ENCODE results near the gene HOXB7.

DNA sequence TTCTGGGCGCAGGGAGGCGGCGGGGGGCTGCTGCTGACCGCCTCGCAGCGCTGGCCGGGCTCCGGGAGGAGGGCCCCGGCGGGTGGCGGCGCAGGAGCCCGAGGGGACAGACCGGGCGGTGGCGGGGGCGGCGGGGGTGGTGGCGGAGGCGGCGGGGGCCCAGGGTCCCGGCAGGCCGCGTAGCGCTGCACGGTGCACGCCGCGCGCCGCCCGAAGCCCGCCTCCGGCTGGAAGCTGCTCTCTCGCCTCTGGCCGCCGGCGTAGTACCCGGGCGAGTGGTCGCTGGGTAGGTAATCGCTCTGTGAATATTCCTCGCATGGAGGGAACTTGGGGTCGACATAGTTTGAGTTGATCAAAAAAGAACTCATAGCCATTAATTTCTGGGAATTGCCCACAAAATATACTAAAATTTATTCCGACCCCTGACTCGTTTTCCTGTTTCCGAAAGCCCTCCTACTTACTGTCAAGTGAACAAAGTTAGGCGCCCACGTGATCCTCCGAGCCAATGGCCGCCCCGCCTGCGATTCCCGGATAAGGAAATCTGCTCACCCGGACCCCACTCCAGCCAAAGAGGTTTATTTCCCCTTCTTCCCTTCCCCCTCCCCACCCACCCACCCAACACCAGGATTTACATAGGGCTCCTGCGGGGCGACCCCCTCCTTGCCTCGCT lies 32.7 kb downstream of the HOXB7 start, which contains the start of gene HOXB4:
- TF ChIP-seq PCBP1 (IDR thresholded peaks at IDR 0.05; ENCODE audit: borderline replicate concordance, low read depth, low read length) = no peak
- TF ChIP-seq ZNF674 (CRISPR knock-in tag; IDR thresholded peaks at IDR 0.05; ENCODE audit: low read depth) = no peak
- TF ChIP-seq FOXP1 (IDR thresholded peaks at IDR 0.05) = no peak
- TF ChIP-seq FOXP1 (CRISPR knock-in tag; IDR thresholded peaks at IDR 0.05) = no peak
- TF ChIP-seq, protein P1, sequence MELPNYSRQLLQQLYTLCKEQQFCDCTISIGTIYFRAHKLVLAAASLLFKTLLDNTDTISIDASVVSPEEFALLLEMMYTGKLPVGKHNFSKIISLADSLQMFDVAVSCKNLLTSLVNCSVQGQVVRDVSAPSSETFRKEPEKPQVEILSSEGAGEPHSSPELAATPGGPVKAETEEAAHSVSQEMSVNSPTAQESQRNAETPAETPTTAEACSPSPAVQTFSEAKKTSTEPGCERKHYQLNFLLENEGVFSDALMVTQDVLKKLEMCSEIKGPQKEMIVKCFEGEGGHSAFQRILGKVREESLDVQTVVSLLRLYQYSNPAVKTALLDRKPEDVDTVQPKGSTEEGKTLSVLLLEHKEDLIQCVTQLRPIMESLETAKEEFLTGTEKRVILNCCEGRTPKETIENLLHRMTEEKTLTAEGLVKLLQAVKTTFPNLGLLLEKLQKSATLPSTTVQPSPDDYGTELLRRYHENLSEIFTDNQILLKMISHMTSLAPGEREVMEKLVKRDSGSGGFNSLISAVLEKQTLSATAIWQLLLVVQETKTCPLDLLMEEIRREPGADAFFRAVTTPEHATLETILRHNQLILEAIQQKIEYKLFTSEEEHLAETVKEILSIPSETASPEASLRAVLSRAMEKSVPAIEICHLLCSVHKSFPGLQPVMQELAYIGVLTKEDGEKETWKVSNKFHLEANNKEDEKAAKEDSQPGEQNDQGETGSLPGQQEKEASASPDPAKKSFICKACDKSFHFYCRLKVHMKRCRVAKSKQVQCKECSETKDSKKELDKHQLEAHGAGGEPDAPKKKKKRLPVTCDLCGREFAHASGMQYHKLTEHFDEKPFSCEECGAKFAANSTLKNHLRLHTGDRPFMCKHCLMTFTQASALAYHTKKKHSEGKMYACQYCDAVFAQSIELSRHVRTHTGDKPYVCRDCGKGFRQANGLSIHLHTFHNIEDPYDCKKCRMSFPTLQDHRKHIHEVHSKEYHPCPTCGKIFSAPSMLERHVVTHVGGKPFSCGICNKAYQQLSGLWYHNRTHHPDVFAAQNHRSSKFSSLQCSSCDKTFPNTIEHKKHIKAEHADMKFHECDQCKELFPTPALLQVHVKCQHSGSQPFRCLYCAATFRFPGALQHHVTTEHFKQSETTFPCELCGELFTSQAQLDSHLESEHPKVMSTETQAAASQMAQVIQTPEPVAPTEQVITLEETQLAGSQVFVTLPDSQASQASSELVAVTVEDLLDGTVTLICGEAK (IDR thresholded peaks at IDR 0.05) = no peak
- TF ChIP-seq, protein P1 (CRISPR knock-in tag; IDR thresholded peaks at IDR 0.05) = no peak
- TF ChIP-seq MEIS1 (CRISPR knock-in tag; IDR thresholded peaks at IDR 0.05; ENCODE audit: borderline replicate concordance) = no peak
- no peak for TF ChIP-seq PHF8 (CRISPR knock-in tag; IDR thresholded peaks at IDR 0.05)
- no peak for TF ChIP-seq ZNF329 (CRISPR knock-in tag; IDR thresholded peaks at IDR 0.05; ENCODE audit: low read depth)
- TF ChIP-seq NFYB (CRISPR knock-in tag; IDR thresholded peaks at IDR 0.05) = no peak

All from HepG2 (cell line).